ENCODE results near the gene MEGF10. TPM values are rescaled to one million over a fixed set of nuclear protein-coding genes. Genes with fewer than 3 reads are reported as not detected.
A peak's percentile ranks its signal among the peaks of the same experiment; 100 is the strongest.

Gene MEGF10
- total and polyA plus RNA-seq, 10 of the 15 experiments (the other 5 are each of a cell fraction or from before 2014, with no cell fraction given): 0.03 to 0.21 (median 0.05) TPM; not detected in 5

- no peak for TF ChIP-seq RELB (IDR thresholded peaks at IDR 0.05; ENCODE audit: low read depth)
- no peak for TF ChIP-seq NFYB (IDR thresholded peaks at IDR 0.05; ENCODE audit: insufficient read depth, low read depth, low read length)
Measured at GRCh38 chr5:127406326-127407121, 115.9 kb downstream of the MEGF10 start (continued).

GRCh38 chr5:127409246-127409917 lies 118.8 kb downstream of the MEGF10 start:
- FAIRE-seq: no peak
- Histone ChIP-seq H4K20me1 (ENCODE audit: control insufficient read depth, insufficient read depth) (no peaks in the 10 kb centered on the region), H3K9ac (ENCODE audit: control insufficient read depth, insufficient read depth, low read length) (no peak overlapping the region), H3K4me1 (ENCODE audit: control insufficient read depth, insufficient read depth, low read length) (peaks cover 11% of the 10 kb centered on the region), H2AFZ (ENCODE audit: control insufficient read depth, low read depth, low read length) (peak overlapping the region; percentile 58), H3K36me3 (ENCODE audit: control insufficient read depth in 2 of 2, insufficient read depth in 2 of 2, low read length in 1 of 2) (no peaks in the 10 kb centered on the region), H3K4me2 (ENCODE audit: control insufficient read depth, insufficient read depth) (no peak overlapping the region; the same call in 1 of the 2 replicates), H3K27me3 (replicated peaks in 1 of 2; ENCODE audit: control insufficient read depth in 2 of 2, insufficient read depth in 2 of 2, low read length in 1 of 2) (no peaks in the 10 kb centered on the region), H3K4me3 (no peak overlapping the region), H3K27ac (ENCODE audit: control insufficient read depth, insufficient read depth) (no peak overlapping the region), H3K9me3 (replicated peaks; ENCODE audit: control insufficient read depth, insufficient read depth, low read length) (no peaks in the 10 kb centered on the region), H3K79me2 (ENCODE audit: control insufficient read depth, insufficient read depth, low read length) (no peaks in the 10 kb centered on the region)
- ChIA-PET CTCF (interaction anchor here (0.6 to 1.3 kb wide), 4 partner anchors 9 to 180 kb away, joined by 3 read pairs; no protein-coding TSS in a partner anchor), POLR2A (no interaction called here), RAD21 (ENCODE audit: unreplicated experiment) (no interaction called here), SMC1A (ENCODE audit: uncharacterized antibody, unreplicated experiment) (interaction anchor here (1.1 to 1.7 kb wide), 6 partner anchors 9 to 34 kb away, joined by 3 to 7 read pairs (median 4); no protein-coding TSS in a partner anchor)
- WGBS (ENCODE audit: insufficient coverage, insufficient replicate concordance, low lambda C conversion rate, missing lambda C conversion rate): 74% methylated on average over 10 of the region's 10 CpGs
- in situ Hi-C loops (cut with MboI) (no loop called here), intact Hi-C loops (cut with micrococcal nuclease; ENCODE audit: unreplicated experiment) (no loop called here)
- no peak for ATAC-seq
- BruUV-seq (replicated peaks): no TSS peak
- no peak for DNase-seq (ENCODE audit: low read depth, low spot score)
- TF ChIP-seq PKNOX1 (IDR thresholded peaks at IDR 0.05) (no peak), RAD21 (IDR thresholded peaks at IDR 0.05; ENCODE audit: insufficient read depth, low read depth, low read length) (no peak), REST (IDR thresholded peaks at IDR 0.05; ENCODE audit: low read depth, low read length) (no peak), NFXL1 (IDR thresholded peaks at IDR 0.05; ENCODE audit: borderline replicate concordance) (no peak), CBX3 (IDR thresholded peaks at IDR 0.05; ENCODE audit: borderline replicate concordance, low read depth) (no peak), CEBPZ (IDR thresholded peaks at IDR 0.05; ENCODE audit: low read depth, low read length) (no peak), ATF7 (IDR thresholded peaks at IDR 0.05; ENCODE audit: low read depth) (no peak), PML (IDR thresholded peaks at IDR 0.05; ENCODE audit: low read length) (no peak)
